ENCODE measurements around the gene FHIT. TPM values are rescaled to one million over a fixed set of nuclear protein-coding genes. Genes with fewer than 3 reads are reported as not detected.
"Not testable (repeated sequence)": the region's sequence is repeated elsewhere in the genome, so short reads cannot be mapped to it uniquely, and the experiment has no call there.

The FHIT gene
- total and polyA plus RNA-seq, 2 experiments from 2014 or later, result 0.22 to 0.90 TPM

- H3K27me3 ChIP-seq (replicated peaks; ENCODE audit: insufficient read depth), result no peaks in the 10 kb centered on the region
- no peaks in the 10 kb centered on the region for H3K79me2 ChIP-seq (ENCODE audit: insufficient read depth)
- H3K9me3 ChIP-seq (ENCODE audit: low read depth), result no peaks in the 10 kb centered on the region
- no peak overlapping the region for H3K4me3 ChIP-seq
- no peaks in the 10 kb centered on the region for H3K36me3 ChIP-seq (ENCODE audit: low read depth)
- no peaks in the 10 kb centered on the region for H3F3A ChIP-seq (ENCODE audit: insufficient read depth)
- in situ Hi-C loops (cut with MboI), result no loop called here
- no peaks in the 10 kb centered on the region for H3K4me1 ChIP-seq (ENCODE audit: insufficient read depth)
- H4K20me1 ChIP-seq (ENCODE audit: insufficient read depth), result no peaks in the 10 kb centered on the region
- no peaks in the 10 kb centered on the region for H3K9me2 ChIP-seq (ENCODE audit: insufficient read depth)
- no peak for TF ChIP-seq EZH2 (IDR thresholded peaks at IDR 0.05; ENCODE audit: insufficient read depth, poor library complexity, severe bottlenecking)
- H3K27ac ChIP-seq, result no peak overlapping the region
- H3K4me2 ChIP-seq (ENCODE audit: unreplicated experiment), result no peak overlapping the region
- WGBS, 2 experiments (ENCODE audit: low coverage in 1 of 2, low lambda C conversion rate in 2 of 2, missing lambda C conversion rate in 2 of 2), result 20 to 29% methylated on average over 1 of the region's 1 CpG
- no peak overlapping the region for H2AFZ ChIP-seq
- DNase-seq, result no peak
- no peak overlapping the region for H3K9ac ChIP-seq
Observed at GRCh38 chr3:61055447-61055846, 195.8 kb downstream of the FHIT start.

GRCh38 chr3:61053781-61054496, 197.3 kb downstream of the FHIT start:
- H3K9me2 ChIP-seq (ENCODE audit: insufficient read depth), result no peaks in the 10 kb centered on the region
- no peaks in the 10 kb centered on the region for H3K9me3 ChIP-seq (ENCODE audit: low read depth)
- no peaks in the 10 kb centered on the region for H3K27me3 ChIP-seq (replicated peaks; ENCODE audit: insufficient read depth)
- TF ChIP-seq EZH2 (IDR thresholded peaks at IDR 0.05; ENCODE audit: insufficient read depth, poor library complexity, severe bottlenecking), result no peak
- TF ChIP-seq EZH2phosphoT487 (IDR thresholded peaks at IDR 0.05; ENCODE audit: insufficient read depth, low read depth), result no peak
- no peaks in the 10 kb centered on the region for H3K36me3 ChIP-seq (ENCODE audit: low read depth)
- no peaks in the 10 kb centered on the region for H4K20me1 ChIP-seq (ENCODE audit: insufficient read depth)
- no peaks in the 10 kb centered on the region for H3K4me1 ChIP-seq (ENCODE audit: insufficient read depth)
- no peaks in the 10 kb centered on the region for H3F3A ChIP-seq (ENCODE audit: insufficient read depth)
- DNase-seq, result no peak
- H3K27ac ChIP-seq, result no peak overlapping the region
- in situ Hi-C loops (cut with MboI), result no loop called here
- H3K4me3 ChIP-seq, result no peak overlapping the region
- no peak overlapping the region for H3K4me2 ChIP-seq (ENCODE audit: unreplicated experiment)
- H3K79me2 ChIP-seq (ENCODE audit: insufficient read depth), result no peaks in the 10 kb centered on the region
- H2AFZ ChIP-seq, result no peak overlapping the region
- 53 to 62% methylated on average over 2 of the region's 2 CpGs for WGBS, 2 experiments (ENCODE audit: low coverage in 1 of 2, low lambda C conversion rate in 2 of 2, missing lambda C conversion rate in 2 of 2)
- H3K9ac ChIP-seq, result no peak overlapping the region

- no peak for DNase-seq
- H3K4me3 ChIP-seq, result no peak overlapping the region
- no peaks in the 10 kb centered on the region for H3K9me2 ChIP-seq (ENCODE audit: insufficient read depth)
- no peak overlapping the region for H3K4me2 ChIP-seq (ENCODE audit: unreplicated experiment)
- H3K9ac ChIP-seq, result no peak overlapping the region
- H2AFZ ChIP-seq, result no peak overlapping the region
- WGBS, 2 experiments (ENCODE audit: low coverage in 1 of 2, low lambda C conversion rate in 2 of 2, missing lambda C conversion rate in 2 of 2), result 38 to 45% methylated on average over 1 of the region's 1 CpG
- H3K36me3 ChIP-seq (ENCODE audit: low read depth), result no peaks in the 10 kb centered on the region
- no peak overlapping the region for H3K27ac ChIP-seq
- H4K20me1 ChIP-seq (ENCODE audit: insufficient read depth), result no peaks in the 10 kb centered on the region
- H3K27me3 ChIP-seq (replicated peaks; ENCODE audit: insufficient read depth), result no peaks in the 10 kb centered on the region
- TF ChIP-seq EZH2phosphoT487 (IDR thresholded peaks at IDR 0.05; ENCODE audit: insufficient read depth, low read depth) (no peak), EZH2 (IDR thresholded peaks at IDR 0.05; ENCODE audit: insufficient read depth, poor library complexity, severe bottlenecking) (no peak)
- in situ Hi-C loops (cut with MboI), result no loop called here
- no peaks in the 10 kb centered on the region for H3F3A ChIP-seq (ENCODE audit: insufficient read depth)
- H3K79me2 ChIP-seq (ENCODE audit: insufficient read depth), result no peaks in the 10 kb centered on the region
- H3K4me1 ChIP-seq (ENCODE audit: insufficient read depth), result no peaks in the 10 kb centered on the region
- H3K9me3 ChIP-seq (ENCODE audit: low read depth), result no peaks in the 10 kb centered on the region
Observed at GRCh38 chr3:61052851-61053250, 198.4 kb downstream of the FHIT start.

- Histone ChIP-seq H3K9me3 (ENCODE audit: low read depth) (no peaks in the 10 kb centered on the region), H3K36me3 (ENCODE audit: low read depth) (no peaks in the 10 kb centered on the region), H2AFZ (no peak overlapping the region), H3K4me2 (ENCODE audit: unreplicated experiment) (no peak overlapping the region), H3K27ac (no peak overlapping the region), H4K20me1 (ENCODE audit: insufficient read depth) (no peaks in the 10 kb centered on the region), H3K4me1 (ENCODE audit: insufficient read depth) (no peaks in the 10 kb centered on the region), H3K9ac (no peak overlapping the region), H3K79me2 (ENCODE audit: insufficient read depth) (no peaks in the 10 kb centered on the region), H3K9me2 (ENCODE audit: insufficient read depth) (no peaks in the 10 kb centered on the region), H3K4me3 (no peak overlapping the region), H3K27me3 (replicated peaks; ENCODE audit: insufficient read depth) (no peaks in the 10 kb centered on the region), H3F3A (ENCODE audit: insufficient read depth) (no peaks in the 10 kb centered on the region)
- no peak for DNase-seq
- in situ Hi-C loops (cut with MboI), result no loop called here
- 0 to 3% methylated on average over 1 of the region's 1 CpG for WGBS, 2 experiments (ENCODE audit: low coverage in 1 of 2, low lambda C conversion rate in 2 of 2, missing lambda C conversion rate in 2 of 2)
- no peak for TF ChIP-seq EZH2 (IDR thresholded peaks at IDR 0.05; ENCODE audit: insufficient read depth, poor library complexity, severe bottlenecking)
- no peak for TF ChIP-seq EZH2phosphoT487 (IDR thresholded peaks at IDR 0.05; ENCODE audit: insufficient read depth, low read depth)
Observed at GRCh38 chr3:61051666-61052065, 199.6 kb downstream of the FHIT start.

- H4K20me1 ChIP-seq (ENCODE audit: insufficient read depth); H3K27me3 ChIP-seq (replicated peaks; ENCODE audit: insufficient read depth); H3K4me3 ChIP-seq; H3K36me3 ChIP-seq (ENCODE audit: low read depth); H2AFZ ChIP-seq; H3K4me1 ChIP-seq (ENCODE audit: insufficient read depth); DNase-seq; H3F3A ChIP-seq (ENCODE audit: insufficient read depth); H3K4me2 ChIP-seq (ENCODE audit: unreplicated experiment); H3K27ac ChIP-seq; in situ Hi-C loops (cut with MboI); H3K79me2 ChIP-seq (ENCODE audit: insufficient read depth); H3K9ac ChIP-seq; H3K9me3 ChIP-seq (ENCODE audit: low read depth); H3K9me2 ChIP-seq (ENCODE audit: insufficient read depth): not testable (repeated sequence)
- 10 to 12% methylated on average over 1 of the region's 1 CpG for WGBS, 2 experiments (ENCODE audit: low coverage in 1 of 2, low lambda C conversion rate in 2 of 2, missing lambda C conversion rate in 2 of 2)
Observed at GRCh38 chr3:61045169-61045568, 206.1 kb downstream of the FHIT start.

Measured in GM23248 (cell line).